Measurements from ENCODE around the gene PEX14.

PEX14 gene

GRCh38 chr1:10626791-10627410 is 152.2 kb downstream of the PEX14 start:
- no peak for TF ChIP-seq CTCF (IDR thresholded peaks at IDR 0.05; ENCODE audit: borderline replicate concordance, control extremely low read depth, extremely low read depth, insufficient read depth, missing control alignments)
- in situ Hi-C loops (cut with MboI; ENCODE audit: low sequenced_read_pairs, unreplicated experiment): no loop called here
- no peak for DNase-seq (ENCODE audit: low spot score)

- in situ Hi-C loops (cut with MboI; ENCODE audit: low sequenced_read_pairs, unreplicated experiment): no loop called here
- DNase-seq (ENCODE audit: low spot score): no peak
- no peak for TF ChIP-seq CTCF (IDR thresholded peaks at IDR 0.05; ENCODE audit: borderline replicate concordance, control extremely low read depth, extremely low read depth, insufficient read depth, missing control alignments)
Measured at GRCh38 chr1:10628685-10629084, 153.9 kb downstream of the PEX14 start.

GRCh38 chr1:10629091-10629815 is 154.5 kb downstream of the PEX14 start:
- no peak for TF ChIP-seq CTCF (IDR thresholded peaks at IDR 0.05; ENCODE audit: borderline replicate concordance, control extremely low read depth, extremely low read depth, insufficient read depth, missing control alignments)
- in situ Hi-C loops (cut with MboI; ENCODE audit: low sequenced_read_pairs, unreplicated experiment): no loop called here
- no peak for DNase-seq (ENCODE audit: low spot score)

GRCh38 chr1:10629816-10630571 is 155.2 kb downstream of the PEX14 start:
- TF ChIP-seq CTCF (IDR thresholded peaks at IDR 0.05; ENCODE audit: borderline replicate concordance, control extremely low read depth, extremely low read depth, insufficient read depth, missing control alignments): no peak

GRCh38 chr1:10630661-10631120 is 155.9 kb downstream of the PEX14 start:
- in situ Hi-C loops (cut with MboI; ENCODE audit: low sequenced_read_pairs, unreplicated experiment): no loop called here
- no peak for TF ChIP-seq CTCF (IDR thresholded peaks at IDR 0.05; ENCODE audit: borderline replicate concordance, control extremely low read depth, extremely low read depth, insufficient read depth, missing control alignments)
- DNase-seq (ENCODE audit: low spot score): no peak

More at GRCh38 chr1:10629816-10630571, 155.2 kb downstream of the PEX14 start:
- DNase-seq (ENCODE audit: low spot score): no peak
- in situ Hi-C loops (cut with MboI; ENCODE audit: low sequenced_read_pairs, unreplicated experiment): no loop called here

GRCh38 chr1:10631121-10631810 is 156.5 kb downstream of the PEX14 start:
- no peak for TF ChIP-seq CTCF (IDR thresholded peaks at IDR 0.05; ENCODE audit: borderline replicate concordance, control extremely low read depth, extremely low read depth, insufficient read depth, missing control alignments)
- in situ Hi-C loops (cut with MboI; ENCODE audit: low sequenced_read_pairs, unreplicated experiment): no loop called here
- no peak for DNase-seq (ENCODE audit: low spot score)

Measured in GM13976 (cell line).